Mesothelial cell of epicardium (in vitro differentiated cells): ENCODE measurements around the gene TMEM178B. TPM values are rescaled to one million over a fixed set of nuclear protein-coding genes. Genes with fewer than 3 reads are reported as not detected.

Experiments used
- DNase-seq, 2 experiments: peaks; one replicate each; pipeline ENCODE4 v3.0.0; 2021; ENCODE audit warnings: low spot score in 2 of 2; ENCODE audit not compliant: unreplicated experiment in 2 of 2
- H3K27ac Mint-ChIP-seq: 2 replicates; pipeline ENCODE4 v1.8.0; 2021; ENCODE audit warnings: mixed read lengths
- H3K27me3 Mint-ChIP-seq: 2 replicates; pipeline ENCODE4 v1.8.0; 2021; ENCODE audit warnings: low read depth, mixed read lengths
- H3K36me3 Mint-ChIP-seq: 2 replicates; pipeline ENCODE4 v1.8.0; 2021; ENCODE audit warnings: mixed read lengths
- H3K4me1 Mint-ChIP-seq: 2 replicates; pipeline ENCODE4 v1.8.0; 2021; ENCODE audit warnings: mixed read lengths
- H3K4me3 Mint-ChIP-seq: 2 replicates; pipeline ENCODE4 v1.8.0; 2021; ENCODE audit warnings: mild to moderate bottlenecking, moderate library complexity, mixed read lengths
- H3K9me3 Mint-ChIP-seq: 2 replicates; pipeline ENCODE4 v1.8.0; 2021; ENCODE audit warnings: mixed read lengths
- CTCF ChIP-seq: fragments of 200-600 bp; sonication (generic); IDR thresholded peaks from one replicate; pipeline ENCODE4 v1.5.0; 2021; ENCODE audit warnings: antibody characterized with exemption; ENCODE audit not compliant: unreplicated experiment
- total RNA-seq: library from RNA; stranded (reverse); gene quantifications from 3 replicates; pipeline ENCODE4 v1.2.1, GENCODE V29; 2021

TMEM178B gene
- total RNA-seq, 1 donor from 2014 or later = 0.16 TPM

- H3K27me3 Mint-ChIP-seq = peaks cover 11% of the 10 kb centered on the region
- no peaks in the 10 kb centered on the region for H3K36me3 Mint-ChIP-seq
- no peak overlapping the region for H3K27ac Mint-ChIP-seq
- no peak overlapping the region for H3K4me3 Mint-ChIP-seq
- no peaks in the 10 kb centered on the region for H3K4me1 Mint-ChIP-seq
- TF ChIP-seq CTCF = no peak
- no peak for DNase-seq
- H3K9me3 Mint-ChIP-seq = no peaks in the 10 kb centered on the region
These were observed 275.9 kb downstream of the TMEM178B start for GRCh38 chr7:141349804-141350203.

GRCh38 chr7:141351175-141351574 lies 277.3 kb downstream of the TMEM178B start:
- no peak for TF ChIP-seq CTCF
- Mint-ChIP-seq H3K36me3 (no peaks in the 10 kb centered on the region), H3K4me3 (no peak overlapping the region), H3K27ac (no peak overlapping the region), H3K9me3 (no peaks in the 10 kb centered on the region), H3K27me3 (peaks cover 9% of the 10 kb centered on the region), H3K4me1 (no peaks in the 10 kb centered on the region)
- DNase-seq = no peak

DNA sequence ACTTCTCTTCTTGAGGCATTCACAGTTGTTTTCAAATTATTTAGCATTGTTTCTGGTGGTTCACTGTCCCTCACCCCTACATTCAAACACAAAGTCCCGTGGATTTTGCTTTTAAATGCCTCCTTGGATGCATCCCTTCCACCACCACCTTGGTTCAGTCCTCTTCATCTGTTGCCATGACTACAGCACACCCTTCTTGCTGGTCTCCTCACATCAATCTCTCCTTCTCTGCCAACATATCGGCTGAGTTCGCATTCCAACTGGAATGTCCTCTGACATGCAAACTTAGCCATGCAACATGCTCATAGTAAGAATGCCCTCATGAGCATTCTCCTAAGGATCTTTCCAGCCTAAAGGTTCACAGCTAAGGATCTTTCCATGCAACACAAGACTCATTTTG lies 279.1 kb downstream of the TMEM178B start:
- H3K36me3 Mint-ChIP-seq = no peaks in the 10 kb centered on the region
- no peaks in the 10 kb centered on the region for H3K4me1 Mint-ChIP-seq
- no peak for TF ChIP-seq CTCF
- H3K27me3 Mint-ChIP-seq = peaks cover 9% of the 10 kb centered on the region
- no peaks in the 10 kb centered on the region for H3K9me3 Mint-ChIP-seq
- H3K4me3 Mint-ChIP-seq = no peak overlapping the region
- DNase-seq = no peak
- H3K27ac Mint-ChIP-seq = no peak overlapping the region

- Mint-ChIP-seq H3K9me3 (peaks cover 1% of the 10 kb centered on the region), H3K27me3 (peaks cover 4% of the 10 kb centered on the region), H3K27ac (no peak overlapping the region), H3K4me3 (no peak overlapping the region), H3K4me1 (no peaks in the 10 kb centered on the region), H3K36me3 (no peaks in the 10 kb centered on the region)
- TF ChIP-seq CTCF = no peak
- DNase-seq = no peak
These were observed 280.4 kb downstream of the TMEM178B start for GRCh38 chr7:141354251-141354650.

DNA sequence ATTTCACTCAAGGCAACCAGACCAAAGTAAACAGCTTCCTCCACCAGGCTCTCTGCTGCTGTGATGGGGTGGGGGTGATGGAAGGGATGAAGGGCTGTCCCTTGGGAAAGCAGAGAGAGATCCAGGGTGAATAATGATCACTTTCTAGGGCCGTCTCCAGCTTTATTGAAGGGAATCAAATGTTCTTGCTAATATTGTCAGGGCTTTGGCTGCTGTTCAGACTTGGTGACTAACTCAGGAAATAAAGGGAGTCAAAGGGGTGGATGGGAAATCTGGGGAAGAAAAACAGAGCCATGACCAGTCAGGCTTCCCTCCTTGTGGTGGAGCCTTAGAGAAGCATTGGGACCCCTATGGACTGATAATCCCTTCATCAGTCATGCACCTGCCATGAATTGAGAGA lies 281.2 kb downstream of the TMEM178B start:
- H3K9me3 Mint-ChIP-seq = peaks cover 3% of the 10 kb centered on the region
- H3K4me3 Mint-ChIP-seq = no peak overlapping the region
- no peak for DNase-seq
- H3K4me1 Mint-ChIP-seq = no peaks in the 10 kb centered on the region
- TF ChIP-seq CTCF = no peak
- H3K27ac Mint-ChIP-seq = no peak overlapping the region
- H3K27me3 Mint-ChIP-seq = peaks cover 4% of the 10 kb centered on the region
- H3K36me3 Mint-ChIP-seq = no peaks in the 10 kb centered on the region

GRCh38 chr7:141356161-141356560 lies 282.3 kb downstream of the TMEM178B start:
- H3K36me3 Mint-ChIP-seq = no peaks in the 10 kb centered on the region
- peaks cover 3% of the 10 kb centered on the region for H3K9me3 Mint-ChIP-seq
- DNase-seq = no peak
- H3K27me3 Mint-ChIP-seq = peaks cover 4% of the 10 kb centered on the region
- no peak overlapping the region for H3K4me3 Mint-ChIP-seq
- H3K4me1 Mint-ChIP-seq = peaks cover 6% of the 10 kb centered on the region
- H3K27ac Mint-ChIP-seq = no peak overlapping the region
- no peak for TF ChIP-seq CTCF
